H9 (cell line): ENCODE data around the gene CHKB. TPM values are rescaled to one million over a fixed set of nuclear protein-coding genes. Genes with fewer than 3 reads are reported as not detected.

Experiments used
- DNase-seq: peaks from one replicate; pipeline ENCODE4 v3.0.0-alpha.2; 2017
- H2AFZ ChIP-seq: one replicate; pipeline ENCODE4 v1.6.1; 2013; ENCODE audit warnings: mild to moderate bottlenecking, low read length, control low read depth, moderate library complexity
- H2AK5ac ChIP-seq: 2 replicates; pipeline ENCODE4 v1.6.1; 2013; ENCODE audit warnings: low read length, control low read depth, mixed read lengths; ENCODE audit not compliant: insufficient read length
- H2BK120ac ChIP-seq: one replicate; pipeline ENCODE4 v1.6.1; 2013; ENCODE audit warnings: low read depth, mild to moderate bottlenecking, low read length, control low read depth, inconsistent platforms; ENCODE audit not compliant: poor library complexity, severe bottlenecking
- H2BK12ac ChIP-seq: 2 replicates; pipeline ENCODE4 v1.6.1; 2013; ENCODE audit warnings: low read length, control low read depth, mixed read lengths, low read depth; ENCODE audit not compliant: insufficient read length
- H2BK15ac ChIP-seq: 2 replicates; pipeline ENCODE4 v1.6.1; 2013; ENCODE audit warnings: low read depth, low read length, control low read depth
- H2BK20ac ChIP-seq: one replicate; pipeline ENCODE4 v1.6.1; 2013; ENCODE audit warnings: low read depth, mild to moderate bottlenecking, low read length, control low read depth, inconsistent platforms; ENCODE audit not compliant: poor library complexity, severe bottlenecking
- H2BK5ac ChIP-seq: 2 replicates; pipeline ENCODE4 v1.6.1; 2013; ENCODE audit warnings: low read length, control low read depth, mixed read lengths; ENCODE audit not compliant: insufficient read length
- H3K14ac ChIP-seq: 2 replicates; pipeline ENCODE4 v1.6.1; 2013; ENCODE audit warnings: low read length, control low read depth; ENCODE audit not compliant: insufficient read depth
- H3K18ac ChIP-seq: 2 replicates; pipeline ENCODE4 v1.6.1; 2013; ENCODE audit warnings: low read depth, mild to moderate bottlenecking, mixed read lengths, low read length, control low read depth; ENCODE audit not compliant: insufficient read length
- H3K23ac ChIP-seq: 2 replicates; pipeline ENCODE4 v1.6.1; 2013; ENCODE audit warnings: low read length, control low read depth, mixed read lengths, low read depth; ENCODE audit not compliant: insufficient read length
- H3K23me2 ChIP-seq: 2 replicates; pipeline ENCODE4 v1.6.1; 2013; ENCODE audit warnings: low read depth, mild to moderate bottlenecking, mixed read lengths, low read length, control low read depth; ENCODE audit not compliant: insufficient read length, poor library complexity, severe bottlenecking
- H3K27ac ChIP-seq: 2 replicates; pipeline ENCODE4 v1.5.1; 2013; ENCODE audit warnings: low read length, control low read depth, mixed read lengths, low read depth; ENCODE audit not compliant: insufficient read length
- H3K27me3 ChIP-seq: 2 replicates; pipeline ENCODE4 v1.6.1; 2013; ENCODE audit warnings: low read length, control low read depth, inconsistent platforms; ENCODE audit not compliant: insufficient read depth
- H3K4ac ChIP-seq: 2 replicates; pipeline ENCODE4 v1.6.1; 2013; ENCODE audit warnings: low read depth, mild to moderate bottlenecking, control low read depth, inconsistent platforms, low read length, moderate library complexity
- H3K4me1 ChIP-seq: 2 replicates; pipeline ENCODE4 v1.6.1; 2013; ENCODE audit warnings: low read length, control low read depth, inconsistent platforms; ENCODE audit not compliant: insufficient read depth
- H3K4me2 ChIP-seq: 2 replicates; pipeline ENCODE4 v1.6.1; 2013; ENCODE audit warnings: low read length, control low read depth, mixed read lengths; ENCODE audit not compliant: insufficient read length, insufficient read depth
- H3K56ac ChIP-seq: 2 replicates; pipeline ENCODE4 v1.6.1; 2013; ENCODE audit warnings: low read depth, mild to moderate bottlenecking, mixed read lengths, low read length, control low read depth; ENCODE audit not compliant: insufficient read length
- H3K79me1 ChIP-seq: 2 replicates; pipeline ENCODE4 v1.6.1; 2013; ENCODE audit warnings: low read depth, mild to moderate bottlenecking, moderate library complexity, low read length, control low read depth, inconsistent platforms; ENCODE audit not compliant: insufficient read depth, poor library complexity, severe bottlenecking
- H3K79me2 ChIP-seq: 2 replicates; pipeline ENCODE4 v1.6.1; 2013; ENCODE audit warnings: low read length, control low read depth, inconsistent platforms; ENCODE audit not compliant: insufficient read depth
- H3K9ac ChIP-seq: 2 replicates; pipeline ENCODE4 v1.6.1; 2013; ENCODE audit warnings: low read length, control low read depth, mixed read lengths; ENCODE audit not compliant: insufficient read length; ENCODE audit errors: extremely low read depth
- H3K9me3 ChIP-seq: one replicate; pipeline ENCODE4 v1.6.1; 2013; ENCODE audit warnings: low read depth, low read length, inconsistent platforms; ENCODE audit not compliant: control insufficient read depth
- H3T11ph ChIP-seq: one replicate; pipeline ENCODE4 v1.6.1; 2013; ENCODE audit warnings: mild to moderate bottlenecking, low read length, control low read depth, inconsistent platforms
- H4K20me1 ChIP-seq: one replicate; pipeline ENCODE4 v1.6.1; 2013; ENCODE audit not compliant: control insufficient read depth, insufficient read length, insufficient read depth
- H4K5ac ChIP-seq: 2 replicates; pipeline ENCODE4 v1.6.1; 2013; ENCODE audit warnings: low read depth, mild to moderate bottlenecking, mixed read lengths, low read length, control low read depth; ENCODE audit not compliant: insufficient read length
- H4K8ac ChIP-seq: replicated peaks from 2 replicates; pipeline ENCODE4 v1.6.1; 2013; ENCODE audit warnings: low read length, control low read depth, mixed read lengths, low read depth; ENCODE audit not compliant: insufficient read length
- H4K91ac ChIP-seq: 2 replicates; pipeline ENCODE4 v1.6.1; 2013; ENCODE audit warnings: low read depth, mild to moderate bottlenecking, moderate library complexity, mixed read lengths, low read length, control low read depth; ENCODE audit not compliant: insufficient read length
- H3K27ac Mint-ChIP-seq, 3 experiments: 2 replicates in 2 of 3; 3 replicates in 1 of 3; pipeline ENCODE4 v1.8.0; 2020 to 2021; ENCODE audit warnings: mixed read lengths in 3 of 3, mild to moderate bottlenecking in 1 of 3, moderate library complexity in 1 of 3
- H3K27me3 Mint-ChIP-seq: 2 replicates; pipeline ENCODE4 v1.8.0; 2021; ENCODE audit warnings: low read depth, mild to moderate bottlenecking, moderate library complexity, mixed read lengths
- H3K36me3 Mint-ChIP-seq, 3 experiments: 2 replicates in 2 of 3; 3 replicates in 1 of 3; pipeline ENCODE4 v1.8.0; 2020 to 2021; ENCODE audit warnings: low read depth in 3 of 3, mixed read lengths in 3 of 3; ENCODE audit not compliant: insufficient read depth in 1 of 3
- H3K4me1 Mint-ChIP-seq, 2 experiments: 2 replicates each; pipeline ENCODE4 v1.8.0; 2020; ENCODE audit warnings: mixed read lengths in 2 of 2
- H3K4me3 Mint-ChIP-seq, 2 experiments: 2 replicates in 1 of 2; 3 replicates in 1 of 2; pipeline ENCODE4 v1.8.0; 2020 to 2021; ENCODE audit warnings: mild to moderate bottlenecking in 2 of 2, mixed read lengths in 2 of 2, moderate library complexity in 1 of 2
- H3K9me3 Mint-ChIP-seq, 2 experiments: 2 replicates in 1 of 2; 3 replicates in 1 of 2; pipeline ENCODE4 v1.8.0; 2020; ENCODE audit warnings: mild to moderate bottlenecking in 2 of 2, mixed read lengths in 2 of 2, moderate library complexity in 1 of 2
- CTCF ChIP-seq: fragments of 200-600 bp; sonication (generic); conservative IDR thresholded peaks from 3 replicates; pipeline ENCODE4 v1.8.0; 2021; ENCODE audit warnings: antibody characterized with exemption, mild to moderate bottlenecking
- WGBS: extraction: QIAGEN DNeasy Blood & Tissue Kit; methylation state at CpG from one replicate; pipeline ENCODE4 v1.1.7; 2013; ENCODE audit warnings: missing lambda C conversion rate, low lambda C conversion rate, mixed read lengths; ENCODE audit not compliant: insufficient read length; ENCODE audit errors: extremely low coverage; 5-methylcytosine and 5-hydroxymethylcytosine counted together
- total RNA-seq: library from RNA; stranded (reverse); gene quantifications from 2 replicates; pipeline ENCODE4 v1.2.1, GENCODE V29; 2021

Gene CHKB
- total RNA-seq, 1 experiment from 2014 or later, result 64.9 TPM

- no peak for TF ChIP-seq CTCF
- Mint-ChIP-seq H3K4me3 (no peak overlapping the region), H3K27ac (no peak overlapping the region), H3K4me1 (peaks cover 10 to 16% of the 10 kb centered on the region in 2 experiments), H3K9me3 (peaks cover 0 to 3% of the 10 kb centered on the region in 2 experiments; a peak in 1 of 5 replicates), H3K36me3 (no peaks in the 10 kb centered on the region; a peak in 2 of 7 replicates), H3K27me3 (peaks cover 39% of the 10 kb centered on the region)
- Histone ChIP-seq H3K27ac (no peak overlapping the region), H3K9ac (no peak overlapping the region), H3K56ac (no peak overlapping the region), H3K27me3 (no peaks in the 10 kb centered on the region), H2BK15ac (no peak overlapping the region; the same call in 1 of the 2 replicates), H3K4ac (no peak overlapping the region), H4K20me1 (no peaks in the 10 kb centered on the region), H3K79me1 (no peaks in the 10 kb centered on the region), H3K4me2 (no peak overlapping the region), H2BK20ac (no peak overlapping the region), H3K4me1 (peaks cover 3% of the 10 kb centered on the region; the same call in 1 of the 2 replicates), H4K5ac (no peak overlapping the region), H4K8ac (no peak overlapping the region), H2AFZ (no peak overlapping the region), H2BK12ac (no peak overlapping the region), H3K14ac (no peak overlapping the region), H3T11ph (no peak overlapping the region), H2BK5ac (no peak overlapping the region), H2BK120ac (no peak overlapping the region), H2AK5ac (no peak overlapping the region), H3K23me2 (peaks cover 5% of the 10 kb centered on the region), H4K91ac (no peak overlapping the region), H3K9me3 (no peaks in the 10 kb centered on the region), H3K23ac (no peak overlapping the region), H3K79me2 (no peaks in the 10 kb centered on the region), H3K18ac (no peak overlapping the region)
- DNase-seq, result no peak
- WGBS, result no CpG with 5 or more reads among the region's 6 CpGs
These were observed 29.5 kb upstream of the CHKB start for GRCh38 chr22:50612168-50612527.
